ENCODE measurements around the gene DIP2C. TPM values are rescaled to one million over a fixed set of nuclear protein-coding genes. Genes with fewer than 3 reads are reported as not detected.

Gene DIP2C
- total RNA-seq, 1 experiment from 2014 or later: 11.0 TPM

GRCh38 chr10:652233-652632 lies 37.2 kb downstream of the DIP2C start (continued):
- TF ChIP-seq, protein P1, sequence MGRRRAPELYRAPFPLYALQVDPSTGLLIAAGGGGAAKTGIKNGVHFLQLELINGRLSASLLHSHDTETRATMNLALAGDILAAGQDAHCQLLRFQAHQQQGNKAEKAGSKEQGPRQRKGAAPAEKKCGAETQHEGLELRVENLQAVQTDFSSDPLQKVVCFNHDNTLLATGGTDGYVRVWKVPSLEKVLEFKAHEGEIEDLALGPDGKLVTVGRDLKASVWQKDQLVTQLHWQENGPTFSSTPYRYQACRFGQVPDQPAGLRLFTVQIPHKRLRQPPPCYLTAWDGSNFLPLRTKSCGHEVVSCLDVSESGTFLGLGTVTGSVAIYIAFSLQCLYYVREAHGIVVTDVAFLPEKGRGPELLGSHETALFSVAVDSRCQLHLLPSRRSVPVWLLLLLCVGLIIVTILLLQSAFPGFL (CRISPR knock-in tag; IDR thresholded peaks at IDR 0.05; ENCODE audit: borderline replicate concordance): no peak
- no peak for TF ChIP-seq USF1 (CRISPR knock-in tag; IDR thresholded peaks at IDR 0.05)

DNA sequence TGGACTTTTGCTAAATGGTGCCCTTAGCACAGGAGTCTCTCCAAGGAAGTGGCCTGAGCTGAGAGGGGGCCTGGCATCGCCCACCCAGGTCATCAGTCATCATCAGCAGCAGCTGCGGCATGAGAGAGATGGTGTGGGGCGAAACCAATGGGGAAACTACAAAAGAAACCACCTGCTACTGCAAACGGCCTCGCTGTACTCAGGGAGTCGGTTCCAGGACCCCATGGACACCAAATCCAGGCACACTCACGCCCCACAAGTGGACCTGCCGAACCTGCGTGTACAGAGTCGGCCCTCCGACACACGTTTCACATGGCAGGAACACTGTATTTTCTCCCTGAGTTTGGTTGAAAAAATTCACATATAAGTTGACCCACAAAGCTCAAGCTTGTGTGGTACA lies 37.8 kb downstream of the DIP2C start:
- peak overlapping the region; percentile 20; the same call in 1 of the 2 replicates for H3K27ac Mint-ChIP-seq

GRCh38 chr10:650886-651615 lies 38.4 kb downstream of the DIP2C start:
- Mint-ChIP-seq H3K4me1 (peaks cover 18% of the 10 kb centered on the region), H3K36me3 (no peaks in the 10 kb centered on the region), H3K4me3 (no peak overlapping the region), H3K27me3 (ENCODE audit: low read depth) (no peaks in the 10 kb centered on the region), H3K27ac (no peak overlapping the region), H3K9me3 (no peaks in the 10 kb centered on the region)
- TF ChIP-seq MYBL2 (CRISPR knock-in tag; IDR thresholded peaks at IDR 0.05) (no peak), FOXJ3 (CRISPR knock-in tag; IDR thresholded peaks at IDR 0.05; ENCODE audit: borderline replicate concordance) (no peak), HMGXB4 (CRISPR knock-in tag; IDR thresholded peaks at IDR 0.05) (no peak), IRF2 (CRISPR knock-in tag; IDR thresholded peaks at IDR 0.05; ENCODE audit: borderline replicate concordance, low read depth) (no peak), ARID4B (CRISPR knock-in tag; IDR thresholded peaks at IDR 0.05; ENCODE audit: borderline replicate concordance) (no peak), E2F4 (CRISPR knock-in tag; IDR thresholded peaks at IDR 0.05; ENCODE audit: borderline replicate concordance, low read depth) (no peak), JUN (CRISPR knock-in tag; IDR thresholded peaks at IDR 0.05) (no peak), ATF6 (CRISPR knock-in tag; IDR thresholded peaks at IDR 0.05) (no peak), NR1H2 (CRISPR knock-in tag; IDR thresholded peaks at IDR 0.05) (no peak), EMX1 (CRISPR knock-in tag; IDR thresholded peaks at IDR 0.05) (no peak)
- TF ChIP-seq, protein P1 (CRISPR knock-in tag; IDR thresholded peaks at IDR 0.05; ENCODE audit: borderline replicate concordance): no peak
- no peak for DNase-seq (ENCODE audit: low spot score)
- ChIA-PET CTCF (no interaction called here), POLR2A (interaction anchor here (1.3 kb wide), 1 partner anchor 11 kb away, joined by 5 read pairs; no protein-coding TSS in a partner anchor)
- no peak for ATAC-seq

More for the DNA sequence above, 37.8 kb downstream of the DIP2C start:
- peaks cover 18% of the 10 kb centered on the region for H3K4me1 Mint-ChIP-seq
- H3K9me3 Mint-ChIP-seq: no peaks in the 10 kb centered on the region
- TF ChIP-seq ERG (CRISPR knock-in tag; IDR thresholded peaks at IDR 0.05): no peak
- ChIA-PET POLR2A (no interaction called here), CTCF (no interaction called here)
- DNase-seq (ENCODE audit: low spot score) (no peak), ATAC-seq (no peak)
- no peaks in the 10 kb centered on the region for H3K27me3 Mint-ChIP-seq (ENCODE audit: low read depth)
- no peak overlapping the region for H3K4me3 Mint-ChIP-seq
- H3K36me3 Mint-ChIP-seq: no peaks in the 10 kb centered on the region

Measured in WTC11 (cell line).